ENCODE data around the gene WASHC3. TPM values are rescaled to one million over a fixed set of nuclear protein-coding genes. Genes with fewer than 3 reads are reported as not detected.

The WASHC3 gene
- total RNA-seq, 1 experiment from 2014 or later, result 16.6 TPM

- Histone ChIP-seq H3K4me1 (ENCODE audit: insufficient read depth, low read length, poor library complexity, severe bottlenecking) (no peaks in the 10 kb centered on the region), H3K27me3 (replicated peaks; ENCODE audit: insufficient read depth, low read depth, low read length, poor library complexity) (no peaks in the 10 kb centered on the region), H3K9me3 (ENCODE audit: low read depth, low read length, poor library complexity, severe bottlenecking) (no peaks in the 10 kb centered on the region), H3K4me3 (ENCODE audit: low read depth, low read length, poor library complexity, severe bottlenecking) (no peak overlapping the region), H3K27ac (ENCODE audit: low read depth, low read length, poor library complexity, severe bottlenecking) (no peak overlapping the region), H3K36me3 (ENCODE audit: insufficient read depth, low read length, poor library complexity, severe bottlenecking) (no peaks in the 10 kb centered on the region)
- intact Hi-C loops (cut with micrococcal nuclease; ENCODE audit: unreplicated experiment), result no loop called here
- ChIA-PET POLR2A (ENCODE audit: low non-redundant PET) (no interaction called here), CTCF (no interaction called here)
- BruUV-seq (replicated peaks), result no TSS peak
- no peak for DNase-seq (ENCODE audit: low spot score)
- TF ChIP-seq EZH2 (IDR thresholded peaks at IDR 0.05; ENCODE audit: borderline replicate concordance, low read depth, low read length, poor library complexity, severe bottlenecking) (no peak), CTCF (conservative IDR thresholded peaks at IDR 0.05; ENCODE audit: low read depth, low read length) (no peak)
Measured at GRCh38 chr12:102069707-102070106, 7.9 kb upstream of the WASHC3 start.

GRCh38 chr12:102067574-102068258 is 5.9 kb upstream of the WASHC3 start:
- CTCF ChIA-PET, result no interaction called here
- TF ChIP-seq EZH2 (IDR thresholded peaks at IDR 0.05; ENCODE audit: borderline replicate concordance, low read depth, low read length, poor library complexity, severe bottlenecking) (no peak), CTCF (conservative IDR thresholded peaks at IDR 0.05; ENCODE audit: low read depth, low read length) (no peak)
- POLR2A ChIA-PET (ENCODE audit: low non-redundant PET), result interaction anchor here (0.6 kb wide), 1 partner anchor 29 kb away, joined by 7 read pairs; no protein-coding TSS in a partner anchor
- Histone ChIP-seq H3K27me3 (replicated peaks; ENCODE audit: insufficient read depth, low read depth, low read length, poor library complexity) (no peaks in the 10 kb centered on the region), H3K27ac (ENCODE audit: low read depth, low read length, poor library complexity, severe bottlenecking) (no peak overlapping the region), H3K9me3 (ENCODE audit: low read depth, low read length, poor library complexity, severe bottlenecking) (no peaks in the 10 kb centered on the region), H3K36me3 (ENCODE audit: insufficient read depth, low read length, poor library complexity, severe bottlenecking) (no peaks in the 10 kb centered on the region), H3K4me3 (ENCODE audit: low read depth, low read length, poor library complexity, severe bottlenecking) (no peak overlapping the region), H3K4me1 (ENCODE audit: insufficient read depth, low read length, poor library complexity, severe bottlenecking) (no peaks in the 10 kb centered on the region)
- DNase-seq (ENCODE audit: low spot score), result no peak
- no TSS peak for BruUV-seq (replicated peaks)
- intact Hi-C loops (cut with micrococcal nuclease; ENCODE audit: unreplicated experiment), result no loop called here

- no peak for DNase-seq (ENCODE audit: low spot score)
- CTCF ChIA-PET, result no interaction called here
- H3K27me3 ChIP-seq (replicated peaks; ENCODE audit: insufficient read depth, low read depth, low read length, poor library complexity), result no peaks in the 10 kb centered on the region
- H3K4me1 ChIP-seq (ENCODE audit: insufficient read depth, low read length, poor library complexity, severe bottlenecking), result peaks cover 3% of the 10 kb centered on the region
- no peak overlapping the region for H3K4me3 ChIP-seq (ENCODE audit: low read depth, low read length, poor library complexity, severe bottlenecking)
- no peaks in the 10 kb centered on the region for H3K36me3 ChIP-seq (ENCODE audit: insufficient read depth, low read length, poor library complexity, severe bottlenecking)
- no peak for TF ChIP-seq EZH2 (IDR thresholded peaks at IDR 0.05; ENCODE audit: borderline replicate concordance, low read depth, low read length, poor library complexity, severe bottlenecking)
- no peak for TF ChIP-seq CTCF (conservative IDR thresholded peaks at IDR 0.05; ENCODE audit: low read depth, low read length)
- no peak overlapping the region for H3K27ac ChIP-seq (ENCODE audit: low read depth, low read length, poor library complexity, severe bottlenecking)
- intact Hi-C loops (cut with micrococcal nuclease; ENCODE audit: unreplicated experiment), result no loop called here
- no TSS peak for BruUV-seq (replicated peaks)
- no peaks in the 10 kb centered on the region for H3K9me3 ChIP-seq (ENCODE audit: low read depth, low read length, poor library complexity, severe bottlenecking)
- POLR2A ChIA-PET (ENCODE audit: low non-redundant PET), result no interaction called here
Measured at GRCh38 chr12:102064476-102064875, 2.7 kb upstream of the WASHC3 start.
